ENCODE results near the gene ESPNL.
"Not testable (repeated sequence)": the region's sequence is repeated elsewhere in the genome, so short reads cannot be mapped to it uniquely, and the experiment has no call there.

Gene ESPNL

DNA sequence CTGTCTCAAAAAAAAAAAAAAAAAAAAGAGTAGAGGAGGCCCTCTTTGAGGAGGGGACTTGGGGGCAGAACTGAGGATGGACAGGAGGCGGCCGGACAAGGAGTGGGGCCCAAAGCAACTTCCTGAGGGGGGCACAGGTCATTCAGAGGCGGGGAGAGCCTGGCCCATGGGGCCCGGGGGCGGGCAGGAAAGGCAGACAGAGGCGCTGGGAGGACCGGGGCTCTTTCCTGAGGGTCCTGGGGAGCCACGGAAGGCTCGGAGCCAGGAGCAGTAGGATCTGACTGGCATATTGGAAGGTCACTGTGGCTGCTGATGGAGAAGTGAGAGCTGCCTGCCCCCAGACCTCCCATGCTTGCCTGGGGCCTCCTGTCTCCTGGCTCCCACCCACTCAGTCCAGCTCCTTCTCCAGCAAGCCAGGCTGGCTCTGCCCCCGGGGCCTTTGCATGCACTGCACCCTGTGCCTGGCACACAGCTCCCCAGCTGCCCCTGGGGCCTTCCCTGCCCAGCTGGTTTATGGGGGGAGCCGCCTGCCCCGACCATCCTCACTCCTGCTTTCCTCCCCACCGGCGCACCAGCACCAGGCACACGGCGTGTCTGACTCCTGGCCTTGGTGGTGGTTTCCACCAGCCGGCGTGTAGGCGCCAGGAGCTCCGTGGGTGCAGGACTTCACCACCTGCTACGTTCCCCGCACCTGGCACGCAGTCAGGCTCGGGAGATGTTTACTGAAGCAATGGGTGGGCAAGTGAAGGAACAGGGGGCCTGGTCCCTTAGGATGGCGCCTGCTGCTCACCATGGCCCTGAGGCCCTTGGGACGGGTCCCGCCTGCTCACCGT, 5.6 kb downstream of the ESPNL start:
- no peak overlapping the region for H3K4me3 ChIP-seq (ENCODE audit: low read length)
- peaks cover 3% of the 10 kb centered on the region; the same call in 1 of the 2 replicates for H3K4me1 ChIP-seq (ENCODE audit: control insufficient read depth, insufficient read depth, low read length)
- no peak for DNase-seq (ENCODE audit: low read depth, low spot score)
- no peaks in the 10 kb centered on the region for H3K27me3 ChIP-seq (ENCODE audit: control insufficient read depth, insufficient read depth, low read length)
- no peaks in the 10 kb centered on the region for H3K36me3 ChIP-seq (ENCODE audit: control insufficient read depth, insufficient read depth, low read length)
- H3K9me3 ChIP-seq (ENCODE audit: control insufficient read depth, insufficient read depth, low read length): no peaks in the 10 kb centered on the region
- WGBS (ENCODE audit: insufficient coverage, insufficient read length): no CpG with 5 or more reads among the region's 28 CpGs
- H3K27ac ChIP-seq (ENCODE audit: low read length): no peak overlapping the region

DNA sequence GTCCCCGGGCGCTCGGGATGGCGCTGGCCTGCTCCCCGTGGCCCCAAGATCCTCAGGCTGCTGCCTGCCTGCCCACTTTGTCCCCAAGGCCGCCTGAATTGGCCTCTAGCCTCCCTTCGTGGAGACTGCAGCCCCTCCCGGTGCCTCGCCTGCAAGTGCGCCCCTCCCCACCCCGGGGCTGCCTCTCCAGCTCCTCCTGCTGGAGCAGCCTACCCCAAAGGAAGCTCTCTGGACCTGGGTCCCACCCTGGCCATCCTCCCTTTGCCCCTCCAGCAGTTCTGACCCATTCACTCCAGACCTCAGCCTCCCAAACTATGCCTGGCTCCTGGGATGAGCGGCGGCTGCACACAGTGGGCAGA, 6.2 kb downstream of the ESPNL start:
- no peak overlapping the region for H3K27ac ChIP-seq (ENCODE audit: low read length)
- no peaks in the 10 kb centered on the region for H3K9me3 ChIP-seq (ENCODE audit: control insufficient read depth, insufficient read depth, low read length)
- H3K36me3 ChIP-seq (ENCODE audit: control insufficient read depth, insufficient read depth, low read length): no peaks in the 10 kb centered on the region
- WGBS (ENCODE audit: insufficient coverage, insufficient read length): no CpG with 5 or more reads among the region's 13 CpGs
- H3K4me3 ChIP-seq (ENCODE audit: low read length): no peak overlapping the region
- H3K27me3 ChIP-seq (ENCODE audit: control insufficient read depth, insufficient read depth, low read length): no peaks in the 10 kb centered on the region
- H3K4me1 ChIP-seq (ENCODE audit: control insufficient read depth, insufficient read depth, low read length): peaks cover 3% of the 10 kb centered on the region; the same call in 1 of the 2 replicates
- no peak for DNase-seq (ENCODE audit: low read depth, low spot score)

DNA sequence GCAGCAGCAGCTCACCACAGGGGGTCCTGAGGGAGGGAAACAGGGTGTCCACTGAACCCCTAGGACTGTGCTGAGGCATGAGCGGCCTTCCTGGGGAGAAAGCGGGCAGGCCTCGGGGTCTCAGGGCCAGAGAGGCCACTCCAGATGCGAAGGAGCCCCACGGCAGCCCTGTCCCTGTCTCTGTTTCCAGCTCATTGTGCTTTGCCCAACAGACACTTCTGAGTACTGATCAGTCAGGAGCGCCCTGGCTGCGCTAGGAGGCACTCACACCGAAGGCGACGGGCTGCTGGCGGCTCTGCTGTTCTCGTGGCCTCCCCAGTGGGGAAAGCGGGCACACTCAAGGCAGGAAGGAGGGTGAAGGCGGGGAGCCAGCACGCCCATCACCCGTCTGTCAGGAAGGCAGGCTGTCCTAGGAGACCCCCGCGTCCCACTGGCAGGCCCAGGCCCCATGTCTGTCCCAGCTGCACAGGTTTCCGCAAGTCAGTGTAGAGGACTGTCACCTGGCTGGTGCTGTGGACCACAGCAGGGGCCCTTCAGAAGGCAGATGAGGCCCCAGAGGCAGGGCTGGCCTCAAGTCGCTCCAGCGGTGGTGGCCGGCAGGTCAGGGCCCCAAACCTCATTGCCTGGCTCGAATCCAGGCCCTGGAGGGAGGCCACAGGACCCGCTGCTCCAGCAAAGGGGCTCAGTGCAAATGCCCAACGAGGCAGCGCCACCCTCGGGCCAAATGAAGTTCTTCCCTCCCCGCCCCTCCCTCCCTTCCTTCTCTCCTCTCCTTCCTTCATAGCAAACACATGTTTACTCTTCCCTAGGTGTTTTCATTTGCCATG, 6.8 kb downstream of the ESPNL start:
- Histone ChIP-seq H3K4me1 (ENCODE audit: control insufficient read depth, insufficient read depth, low read length) (peaks cover 3% of the 10 kb centered on the region; the same call in 1 of the 2 replicates), H3K36me3 (ENCODE audit: control insufficient read depth, insufficient read depth, low read length) (no peaks in the 10 kb centered on the region), H3K27me3 (ENCODE audit: control insufficient read depth, insufficient read depth, low read length) (no peaks in the 10 kb centered on the region), H3K9me3 (ENCODE audit: control insufficient read depth, insufficient read depth, low read length) (no peaks in the 10 kb centered on the region), H3K4me3 (ENCODE audit: low read length) (no peak overlapping the region), H3K27ac (ENCODE audit: low read length) (no peak overlapping the region)
- no peak for DNase-seq (ENCODE audit: low read depth, low spot score)
- WGBS (ENCODE audit: insufficient coverage, insufficient read length): no CpG with 5 or more reads among the region's 28 CpGs

DNA sequence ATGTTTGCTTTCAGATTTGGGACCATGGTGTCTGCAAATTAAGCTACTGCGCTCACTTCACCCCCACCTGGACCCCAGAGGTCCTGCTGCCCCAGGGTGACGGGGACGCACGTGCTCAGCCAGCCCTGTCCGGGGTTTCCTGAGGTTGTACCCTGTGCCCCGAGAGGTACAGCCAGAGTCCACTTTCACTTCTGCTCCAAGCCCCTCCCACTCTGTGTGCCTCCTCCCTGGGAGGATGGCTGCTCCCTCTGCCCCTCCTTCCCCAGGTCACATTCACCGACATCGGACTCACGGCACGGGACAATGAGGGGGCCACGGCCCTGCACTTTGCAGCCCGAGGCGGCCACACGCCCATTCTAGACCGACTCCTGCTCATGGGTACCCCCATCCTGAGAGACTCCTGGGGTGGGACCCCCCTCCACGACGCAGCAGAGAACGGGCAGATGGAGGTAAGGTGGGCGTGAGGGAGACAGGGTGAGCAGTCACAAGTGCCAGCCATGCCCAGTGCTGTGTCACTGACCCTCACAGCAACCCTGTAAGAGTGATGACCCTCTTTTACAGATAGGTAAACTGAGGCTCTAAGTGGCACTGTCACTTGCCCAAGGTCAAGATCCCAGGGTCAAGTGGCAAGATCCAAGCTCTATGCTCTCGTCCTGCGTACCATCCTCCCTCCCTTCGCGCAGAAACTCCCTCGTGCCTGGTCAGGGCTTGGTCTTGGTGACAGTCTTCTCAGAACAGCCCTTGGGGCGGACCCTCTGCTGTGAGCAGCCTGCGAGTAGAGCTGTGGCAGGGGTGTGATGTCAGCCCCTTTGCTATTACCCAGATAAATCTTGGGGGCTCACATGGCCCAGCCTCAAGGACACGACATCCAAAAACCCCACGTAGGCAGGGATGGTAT, 7.6 kb downstream of the ESPNL start:
- H3K4me3 ChIP-seq (ENCODE audit: low read length): no peak overlapping the region
- no peaks in the 10 kb centered on the region for H3K36me3 ChIP-seq (ENCODE audit: control insufficient read depth, insufficient read depth, low read length)
- H3K9me3 ChIP-seq (ENCODE audit: control insufficient read depth, insufficient read depth, low read length): no peaks in the 10 kb centered on the region
- 0 out of 2 replicates have a peak, but pooled peaks cover 3% of the 10 kb centered on the region for H3K4me1 ChIP-seq (ENCODE audit: control insufficient read depth, insufficient read depth, low read length)
- H3K27me3 ChIP-seq (ENCODE audit: control insufficient read depth, insufficient read depth, low read length): no peaks in the 10 kb centered on the region
- no peak overlapping the region for H3K27ac ChIP-seq (ENCODE audit: low read length)
- WGBS (ENCODE audit: insufficient coverage, insufficient read length): no CpG with 5 or more reads among the region's 28 CpGs
- no peak for DNase-seq (ENCODE audit: low read depth, low spot score)

DNA sequence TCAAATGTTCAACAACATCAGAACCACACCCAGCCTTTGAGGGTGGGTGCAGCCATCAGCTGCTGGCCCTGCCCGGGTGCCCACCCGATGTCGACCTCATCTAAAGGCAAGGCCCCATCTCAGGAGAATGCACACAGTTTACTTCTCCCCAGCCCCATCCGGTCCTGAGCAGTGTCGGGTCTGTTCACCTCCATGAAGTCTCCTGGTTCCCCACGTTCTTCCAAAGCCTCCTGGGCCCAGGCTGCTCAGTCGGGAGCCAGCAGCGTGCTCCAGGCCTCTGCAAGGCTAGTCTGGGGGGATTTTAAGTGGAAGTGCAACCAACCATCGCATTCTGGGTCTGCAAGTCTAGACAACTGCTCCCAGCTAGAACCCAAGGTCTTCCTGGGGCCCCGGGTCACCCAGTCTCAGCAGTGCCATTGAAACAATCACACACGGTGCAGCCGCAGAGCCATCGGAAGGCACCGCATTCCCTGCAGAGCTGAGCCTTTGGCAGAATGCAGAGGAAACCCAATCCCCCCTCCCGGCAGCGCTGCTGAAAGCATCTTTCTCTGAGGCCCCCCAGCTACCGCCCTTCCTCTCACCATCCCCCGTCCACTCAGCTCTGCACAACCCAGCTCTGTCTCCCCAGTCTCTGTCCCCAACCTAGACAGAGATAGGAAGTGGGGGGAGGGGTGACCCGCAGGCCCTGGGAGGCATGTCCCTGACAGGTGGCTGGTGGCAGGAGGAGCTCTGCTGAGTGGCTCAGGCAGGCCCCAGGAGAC, 8.5 kb downstream of the ESPNL start:
- WGBS (ENCODE audit: insufficient coverage, insufficient read length): no CpG with 5 or more reads among the region's 19 CpGs
- no peaks in the 10 kb centered on the region for H3K27me3 ChIP-seq (ENCODE audit: control insufficient read depth, insufficient read depth, low read length)
- H3K4me3 ChIP-seq (ENCODE audit: low read length): no peak overlapping the region
- H3K27ac ChIP-seq (ENCODE audit: low read length): no peak overlapping the region
- H3K9me3 ChIP-seq (ENCODE audit: control insufficient read depth, insufficient read depth, low read length): no peaks in the 10 kb centered on the region
- no peak for DNase-seq (ENCODE audit: low read depth, low spot score)
- H3K36me3 ChIP-seq (ENCODE audit: control insufficient read depth, insufficient read depth, low read length): no peaks in the 10 kb centered on the region
- H3K4me1 ChIP-seq (ENCODE audit: control insufficient read depth, insufficient read depth, low read length): 0 out of 2 replicates have a peak, but pooled peaks cover 3% of the 10 kb centered on the region

DNA sequence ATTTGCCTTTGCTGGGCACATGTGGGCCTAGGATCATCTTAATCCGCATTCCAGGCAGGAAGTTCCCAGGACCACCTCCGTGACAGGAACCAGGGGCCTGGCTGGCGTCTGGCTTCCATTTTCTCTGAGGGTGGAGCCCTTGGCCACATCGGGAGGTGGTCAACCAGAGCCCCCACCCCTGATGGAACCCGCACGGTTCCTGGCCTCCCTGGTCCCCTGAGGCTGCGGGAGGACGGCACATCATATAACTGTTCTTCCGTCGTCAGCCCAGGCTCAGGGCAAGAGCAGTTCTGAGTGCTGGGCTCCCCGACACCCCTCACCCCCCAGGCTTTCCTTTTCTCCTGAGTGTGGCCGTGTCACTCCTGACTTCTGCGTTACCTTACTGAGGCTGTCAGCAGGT, 13.5 kb downstream of the ESPNL start:
- H3K36me3 ChIP-seq (ENCODE audit: control insufficient read depth, insufficient read depth, low read length): no peaks in the 10 kb centered on the region; the same call in 1 of the 2 replicates
- no peak overlapping the region for H3K4me3 ChIP-seq (ENCODE audit: low read length)
- H3K4me1 ChIP-seq (ENCODE audit: control insufficient read depth, insufficient read depth, low read length): no peaks in the 10 kb centered on the region
- no peaks in the 10 kb centered on the region for H3K9me3 ChIP-seq (ENCODE audit: control insufficient read depth, insufficient read depth, low read length)
- no peak overlapping the region for H3K27ac ChIP-seq (ENCODE audit: low read length)
- WGBS (ENCODE audit: insufficient coverage, insufficient read length): no CpG with 5 or more reads among the region's 13 CpGs
- no peak for DNase-seq (ENCODE audit: low read depth, low spot score)
- H3K27me3 ChIP-seq (ENCODE audit: control insufficient read depth, insufficient read depth, low read length): no peaks in the 10 kb centered on the region

DNA sequence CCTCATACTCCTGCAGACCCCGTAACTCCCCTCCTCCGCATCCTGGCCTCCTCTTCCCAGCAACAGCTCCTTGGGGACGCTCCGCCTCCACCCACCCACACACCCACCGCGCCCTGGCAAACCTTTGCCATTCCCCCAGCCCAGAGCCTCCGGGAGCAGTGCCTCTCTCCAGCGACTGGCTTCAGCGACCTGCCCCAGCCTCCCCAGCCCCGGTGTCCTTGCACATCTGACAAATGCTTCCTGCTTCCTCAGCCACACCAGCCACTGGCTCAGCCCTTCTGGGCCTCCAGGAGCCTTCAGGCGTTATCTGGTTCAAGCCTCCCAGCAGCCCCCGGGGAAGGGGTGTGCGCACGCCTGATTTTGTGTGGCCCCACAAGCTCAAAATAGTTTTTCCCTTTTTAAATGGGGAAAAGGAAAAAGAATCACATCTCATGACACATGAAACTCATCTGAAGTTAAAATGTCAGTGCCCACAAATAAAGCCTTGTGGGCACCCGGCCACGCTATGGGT, 14.2 kb downstream of the ESPNL start:
- H3K9me3 ChIP-seq (ENCODE audit: control insufficient read depth, insufficient read depth, low read length): no peaks in the 10 kb centered on the region
- no peak for DNase-seq (ENCODE audit: low read depth, low spot score)
- H3K4me3 ChIP-seq (ENCODE audit: low read length): no peak overlapping the region
- no peak overlapping the region for H3K27ac ChIP-seq (ENCODE audit: low read length)
- H3K36me3 ChIP-seq (ENCODE audit: control insufficient read depth, insufficient read depth, low read length): no peaks in the 10 kb centered on the region; the same call in 1 of the 2 replicates
- no peaks in the 10 kb centered on the region for H3K27me3 ChIP-seq (ENCODE audit: control insufficient read depth, insufficient read depth, low read length)
- no peaks in the 10 kb centered on the region for H3K4me1 ChIP-seq (ENCODE audit: control insufficient read depth, insufficient read depth, low read length)
- no CpG with 5 or more reads among the region's 16 CpGs for WGBS (ENCODE audit: insufficient coverage, insufficient read length)

DNA sequence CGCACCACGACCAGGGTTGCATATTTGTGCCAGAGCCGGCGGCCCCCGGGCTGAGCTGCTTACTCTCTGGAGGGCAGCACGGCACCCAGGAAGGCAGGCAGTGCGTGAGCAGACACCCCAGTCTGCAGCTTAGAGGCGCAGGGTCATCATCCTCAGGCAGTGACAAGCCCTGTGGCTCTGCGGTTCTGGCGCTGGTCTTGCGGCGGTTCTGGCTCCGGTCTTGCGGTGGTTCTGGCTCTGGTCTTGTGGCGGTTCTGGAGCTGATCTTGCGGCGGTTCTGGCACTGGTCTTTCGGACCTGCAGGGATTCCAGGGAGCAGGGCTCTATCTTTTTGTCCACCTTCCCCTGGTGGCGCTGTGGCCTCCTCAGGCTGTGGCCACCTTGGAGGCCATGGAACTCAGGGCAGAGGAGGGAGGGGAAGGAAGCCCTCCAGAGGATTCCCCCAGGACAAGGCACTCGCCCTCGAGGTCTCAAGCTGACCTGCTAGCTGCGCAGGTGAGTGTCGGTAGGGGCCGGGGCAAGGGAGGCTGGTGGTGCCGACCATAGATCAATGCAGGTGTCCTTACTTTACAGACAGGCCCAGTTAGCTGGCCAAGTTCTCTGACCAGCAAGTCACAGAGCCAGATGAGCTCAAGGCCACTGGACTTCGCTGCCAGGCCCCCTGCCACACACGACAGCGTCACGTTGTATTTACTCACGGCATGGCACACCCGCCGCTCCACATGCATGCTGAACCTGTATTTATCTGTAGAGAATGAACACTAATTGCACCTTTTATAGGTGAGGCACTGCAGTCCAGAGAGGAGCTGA, 14.9 kb downstream of the ESPNL start:
- no CpG with 5 or more reads among the region's 32 CpGs for WGBS (ENCODE audit: insufficient coverage, insufficient read length)

DNA sequence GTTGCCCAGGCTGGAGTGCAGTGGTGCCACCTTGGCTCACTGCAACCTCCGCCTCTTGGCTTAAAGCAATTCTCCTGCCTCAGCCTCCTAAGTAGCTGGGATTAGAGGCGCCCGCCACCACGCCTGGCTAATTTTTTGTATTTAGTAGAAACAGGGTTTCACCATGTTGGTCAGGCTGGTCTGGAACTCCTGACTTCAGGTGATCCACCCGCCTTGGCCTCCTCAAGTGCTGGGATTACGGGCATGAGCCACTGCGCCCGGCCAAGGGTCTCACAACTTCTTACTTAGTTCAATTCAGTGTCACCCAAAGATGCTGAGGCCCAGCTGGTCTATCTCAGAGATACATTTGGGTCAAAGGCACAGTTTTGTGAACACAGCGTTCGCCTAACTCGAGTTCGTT, 15.6 kb downstream of the ESPNL start:
- WGBS (ENCODE audit: insufficient coverage, insufficient read length): no CpG with 5 or more reads among the region's 12 CpGs

More for the DNA sequence above, 14.9 kb downstream of the ESPNL start:
- Histone ChIP-seq H3K27me3 (ENCODE audit: control insufficient read depth, insufficient read depth, low read length) (no peaks in the 10 kb centered on the region), H3K4me3 (ENCODE audit: low read length) (no peak overlapping the region), H3K4me1 (ENCODE audit: control insufficient read depth, insufficient read depth, low read length) (no peaks in the 10 kb centered on the region), H3K27ac (ENCODE audit: low read length) (no peak overlapping the region), H3K9me3 (ENCODE audit: control insufficient read depth, insufficient read depth, low read length) (no peaks in the 10 kb centered on the region), H3K36me3 (ENCODE audit: control insufficient read depth, insufficient read depth, low read length) (no peaks in the 10 kb centered on the region; the same call in 1 of the 2 replicates)
- no peak for DNase-seq (ENCODE audit: low read depth, low spot score)

More for the DNA sequence above, 15.6 kb downstream of the ESPNL start:
- not testable (repeated sequence) for H3K4me1 ChIP-seq (ENCODE audit: control insufficient read depth, insufficient read depth, low read length); H3K4me3 ChIP-seq (ENCODE audit: low read length); H3K9me3 ChIP-seq (ENCODE audit: control insufficient read depth, insufficient read depth, low read length); DNase-seq (ENCODE audit: low read depth, low spot score); H3K27me3 ChIP-seq (ENCODE audit: control insufficient read depth, insufficient read depth, low read length); H3K36me3 ChIP-seq (ENCODE audit: control insufficient read depth, insufficient read depth, low read length); H3K27ac ChIP-seq (ENCODE audit: low read length)
